ENCODE data around the gene CHPF2. TPM values are rescaled to one million over a fixed set of nuclear protein-coding genes. Genes with fewer than 3 reads are reported as not detected.

Gene CHPF2
- 31.2 and 31.7 TPM in 2 replicates for total RNA-seq

- peak; percentile 91 for DNase-seq (ENCODE audit: low read depth in 2 of 2)
Observed at GRCh38 chr7:151232091-151232916, at the start of gene CHPF2. Gene CHPF2 (plus strand): TSS chr7:151232483. CDS start chr7:151234012, 1,529 bp downstream.

- no peak for DNase-seq (ENCODE audit: low read depth in 2 of 2)
Observed at GRCh38 chr7:151185762-151186639, 46.3 kb upstream of the CHPF2 start.

- no peak for DNase-seq (ENCODE audit: low read depth in 2 of 2)
Observed at GRCh38 chr7:151186640-151187408, 45.5 kb upstream of the CHPF2 start, which contains the start of gene ASB10. Gene ASB10 (minus strand): TSS chr7:151187250. CDS start chr7:151187130, 120 bp downstream.

GRCh38 chr7:151187409-151188251, 44.7 kb upstream of the CHPF2 start:
- no peak for DNase-seq (ENCODE audit: low read depth in 2 of 2)

GRCh38 chr7:151188252-151188542, 44.1 kb upstream of the CHPF2 start:
- DNase-seq (ENCODE audit: low read depth in 2 of 2) = no peak

- DNase-seq (ENCODE audit: low read depth in 2 of 2) = no peak
Observed at GRCh38 chr7:151189038-151189437, 43.2 kb upstream of the CHPF2 start.

GRCh38 chr7:151191544-151191943, 40.7 kb upstream of the CHPF2 start:
- DNase-seq (ENCODE audit: low read depth in 2 of 2) = peak in 1 of 2 donors; percentile 11

- no peak for DNase-seq (ENCODE audit: low read depth in 2 of 2)
Observed at GRCh38 chr7:151192002-151192539, 40.2 kb upstream of the CHPF2 start.

GRCh38 chr7:151193203-151193978, 38.9 kb upstream of the CHPF2 start:
- no peak for DNase-seq (ENCODE audit: low read depth in 2 of 2)

- no peak for DNase-seq (ENCODE audit: low read depth in 2 of 2)
Observed at GRCh38 chr7:151194188-151194587, 38.1 kb upstream of the CHPF2 start.

- no peak for DNase-seq (ENCODE audit: low read depth in 2 of 2)
Observed at GRCh38 chr7:151195616-151196450, 36.5 kb upstream of the CHPF2 start.

GRCh38 chr7:151197932-151198331, 34.4 kb upstream of the CHPF2 start:
- DNase-seq (ENCODE audit: low read depth in 2 of 2) = no peak

- no peak for DNase-seq (ENCODE audit: low read depth in 2 of 2)
Observed at GRCh38 chr7:151198945-151199848, 33.1 kb upstream of the CHPF2 start.

- no peak for DNase-seq (ENCODE audit: low read depth in 2 of 2)
Observed at GRCh38 chr7:151201344-151201743, 30.9 kb upstream of the CHPF2 start.

GRCh38 chr7:151201751-151202150, 30.5 kb upstream of the CHPF2 start:
- DNase-seq (ENCODE audit: low read depth in 2 of 2) = no peak

- no peak for DNase-seq (ENCODE audit: low read depth in 2 of 2)
Observed at GRCh38 chr7:151202836-151203235, 29.4 kb upstream of the CHPF2 start.

- peak in 1 of 2 donors; percentile 18 for DNase-seq (ENCODE audit: low read depth in 2 of 2)
Observed at GRCh38 chr7:151204383-151205032, 27.8 kb upstream of the CHPF2 start.

Data from lung microvascular endothelial cell (primary cell).